Epithelial cell of proximal tubule (primary cell): ENCODE data around the gene ZNF471. TPM values are rescaled to one million over a fixed set of nuclear protein-coding genes. Genes with fewer than 3 reads are reported as not detected.

Experiments used
- DNase-seq: peaks from one replicate; pipeline ENCODE4 v3.0.0-alpha.2; 2011; ENCODE audit warnings: low read depth
- H3K4me3 ChIP-seq: 2 replicates; pipeline ENCODE4 v1.5.1; 2011; ENCODE audit warnings: low read depth, mild to moderate bottlenecking, low read length
- CTCF ChIP-seq: conservative IDR thresholded peaks from 2 replicates; pipeline ENCODE4 v1.5.1; 2012; ENCODE audit warnings: low read depth, mild to moderate bottlenecking, low read length
- total RNA-seq: library from RNA; depleted of rRNA; stranded (reverse); fragments of >200 nt; gene quantifications from 2 replicates; pipeline ENCODE4 v1.2.3, GENCODE V29; 2015

The ZNF471 gene
- total RNA-seq, 1 donor from 2014 or later = 0.69 TPM

GRCh38 chr19:56547535-56547934 lies 39.9 kb downstream of the ZNF471 start:
- no peak for TF ChIP-seq CTCF
- H3K4me3 ChIP-seq = no peak overlapping the region
- no peak for DNase-seq

GRCh38 chr19:56554272-56554869 lies 46.7 kb downstream of the ZNF471 start:
- TF ChIP-seq CTCF = no peak
- no peak for DNase-seq
- H3K4me3 ChIP-seq = no peak overlapping the region

- no peak for DNase-seq
- no peak for TF ChIP-seq CTCF
- no peak overlapping the region for H3K4me3 ChIP-seq
Measured at GRCh38 chr19:56562766-56563165, 55.1 kb downstream of the ZNF471 start.

- H3K4me3 ChIP-seq = peak overlapping the region; percentile 88
- peak; percentile 4 for DNase-seq
- no peak for TF ChIP-seq CTCF
Measured at GRCh38 chr19:56566904-56567273, 59.2 kb downstream of the ZNF471 start.

DNA sequence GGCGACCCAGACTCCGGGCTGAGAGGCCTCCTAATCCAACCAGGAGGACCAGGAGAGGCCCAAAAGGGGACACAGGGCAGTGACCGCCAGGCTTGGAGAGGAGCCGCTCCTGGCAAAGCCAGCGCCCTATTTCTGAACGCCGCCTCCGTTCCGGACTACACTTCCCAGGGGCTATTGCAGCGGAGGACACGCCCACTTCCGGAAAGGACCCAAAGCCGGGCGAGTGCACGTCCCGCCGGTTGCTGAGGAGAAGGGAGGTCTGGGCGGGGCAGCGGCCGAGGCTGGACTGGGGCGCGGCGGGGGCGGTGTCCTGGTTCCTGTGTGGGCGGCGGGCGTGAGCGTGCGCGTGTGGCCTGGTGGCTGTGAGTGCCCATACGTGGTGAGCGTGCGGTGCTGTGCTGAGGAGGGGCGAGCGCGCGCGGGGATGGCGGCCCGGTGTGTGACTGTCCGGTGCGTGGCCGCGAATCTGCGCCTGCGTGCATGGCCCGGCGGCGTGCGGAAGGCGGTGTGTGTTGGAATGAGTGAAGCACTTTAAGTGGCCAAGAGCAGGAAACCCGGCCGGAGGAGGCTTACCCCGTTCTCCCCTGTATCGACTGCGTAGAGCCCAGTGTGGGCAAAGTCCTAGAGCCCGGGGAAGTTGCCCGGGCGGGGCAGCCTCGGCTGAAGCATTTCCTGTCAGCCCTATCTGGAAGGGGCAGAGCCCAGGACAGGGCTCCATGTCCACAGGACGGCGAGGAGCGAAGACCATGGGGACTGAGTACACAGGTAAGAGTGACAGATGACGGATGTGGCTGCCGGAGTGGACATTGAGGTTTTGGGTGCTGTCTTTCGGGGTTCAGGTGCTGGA lies 59.8 kb downstream of the ZNF471 start, which contains the start of gene ZNF470:
ZNF470 (plus strand) TSS at position 195 of the 847 bp plus-strand sequence. CDS start 2,844 bp downstream, outside the sequence.
- no peak for TF ChIP-seq CTCF

GRCh38 chr19:56572589-56572988 lies 64.9 kb downstream of the ZNF471 start:
- no peak for DNase-seq
- no peak overlapping the region for H3K4me3 ChIP-seq
- no peak for TF ChIP-seq CTCF

More for the DNA sequence above, 59.8 kb downstream of the ZNF471 start, which contains the start of gene ZNF470:
- peak within 1 kb of the TSS; percentile 88 for H3K4me3 ChIP-seq
- DNase-seq = peak; percentile 40
